ENCODE data around the gene TMPRSS7.

TMPRSS7 gene

GRCh38 chr3:112109322-112109721 lies 74.8 kb downstream of the TMPRSS7 start:
- Histone ChIP-seq H3K9me3 (ENCODE audit: control insufficient read depth, low read length) (no peaks in the 10 kb centered on the region), H4K91ac (ENCODE audit: low read length) (no peak overlapping the region), H2BK5ac (ENCODE audit: low read depth, low read length, poor library complexity, severe bottlenecking) (no peak overlapping the region), H3K18ac (ENCODE audit: low read depth in 1 of 2, low read length in 2 of 2) (no peak overlapping the region), H3K27ac (ENCODE audit: low read length, poor library complexity, severe bottlenecking) (no peak overlapping the region), H3K14ac (ENCODE audit: low read length in 2 of 2) (no peak overlapping the region), H2BK120ac (ENCODE audit: low read depth, low read length) (no peak overlapping the region), H3K4me3 (ENCODE audit: insufficient read depth in 1 of 2, low read depth in 1 of 2, low read length in 2 of 2) (no peak overlapping the region), H2BK12ac (ENCODE audit: low read length in 2 of 2) (no peak overlapping the region), H2AFZ (ENCODE audit: low read depth, low read length) (no peak overlapping the region), H3K79me1 (replicated peaks; ENCODE audit: low read length, poor library complexity, severe bottlenecking) (peaks cover 29% of the 10 kb centered on the region), H3K4me1 (ENCODE audit: control insufficient read depth, insufficient read depth, low read depth, low read length) (peaks cover 3% of the 10 kb centered on the region), H3K4ac (ENCODE audit: low read depth in 1 of 2, low read length in 2 of 2) (no peak overlapping the region), H3K23ac (ENCODE audit: low read length in 2 of 2) (no peak overlapping the region), H3K27me3 (ENCODE audit: control insufficient read depth in 1 of 2, insufficient read depth in 1 of 2, low read length in 2 of 2) (no peaks in the 10 kb centered on the region), H3K36me3 (ENCODE audit: control insufficient read depth in 1 of 2, insufficient read depth in 2 of 2, low read depth in 1 of 2, low read length in 2 of 2) (peaks cover 14 to 25% of the 10 kb centered on the region in 2 experiments), H3K4me2 (ENCODE audit: low read length, poor library complexity, severe bottlenecking) (no peak overlapping the region), H4K8ac (ENCODE audit: low read length) (no peak overlapping the region), H2AK5ac (ENCODE audit: low read length, severe bottlenecking) (no peak overlapping the region), H2BK15ac (ENCODE audit: low read depth, poor library complexity, severe bottlenecking) (no peak overlapping the region), H3K9ac (ENCODE audit: low read length) (no peak overlapping the region)
- WGBS, result 79% methylated on average over 2 of the region's 5 CpGs
- no peak for DNase-seq

DNA sequence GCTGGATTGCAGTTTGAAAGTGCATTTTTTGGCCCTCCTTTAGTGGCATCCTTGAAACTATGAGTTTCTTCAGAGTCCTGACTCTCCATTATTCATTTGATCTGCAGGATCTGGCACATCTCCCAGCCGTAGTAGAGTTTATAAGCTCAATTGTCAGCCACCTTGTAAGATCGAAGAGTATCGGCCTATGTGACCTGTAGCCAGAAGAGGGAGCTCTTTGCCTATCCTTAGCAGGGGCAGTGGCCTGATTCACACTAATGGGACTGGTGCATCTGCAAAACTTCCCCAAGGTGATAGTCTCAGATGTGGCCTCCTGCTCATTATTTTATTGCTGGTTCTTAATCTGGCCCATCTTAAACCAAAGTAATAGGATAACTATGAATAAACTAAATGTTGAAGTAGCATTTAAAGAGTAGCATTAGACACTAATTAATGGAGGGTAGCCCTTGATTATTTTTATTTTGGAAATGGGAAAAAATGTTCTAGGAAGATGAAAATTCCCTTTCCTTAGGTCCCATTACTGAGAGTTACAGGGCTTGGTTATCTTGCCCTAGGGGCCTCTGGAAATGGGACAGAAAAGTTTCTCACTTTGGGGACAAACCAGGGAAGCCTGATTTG lies 77.4 kb downstream of the TMPRSS7 start:
- Histone ChIP-seq H3K9me3 (ENCODE audit: control insufficient read depth, low read length) (no peaks in the 10 kb centered on the region), H2BK5ac (ENCODE audit: low read depth, low read length, poor library complexity, severe bottlenecking) (no peak overlapping the region), H4K8ac (ENCODE audit: low read length) (no peak overlapping the region), H3K4me1 (ENCODE audit: control insufficient read depth, insufficient read depth, low read depth, low read length) (peaks cover 3% of the 10 kb centered on the region), H3K9ac (ENCODE audit: low read length) (no peak overlapping the region), H3K4me3 (ENCODE audit: insufficient read depth in 1 of 2, low read depth in 1 of 2, low read length in 2 of 2) (no peak overlapping the region), H4K91ac (ENCODE audit: low read length) (no peak overlapping the region), H2BK120ac (ENCODE audit: low read depth, low read length) (no peak overlapping the region), H2BK15ac (ENCODE audit: low read depth, poor library complexity, severe bottlenecking) (no peak overlapping the region), H3K27me3 (ENCODE audit: control insufficient read depth in 1 of 2, insufficient read depth in 1 of 2, low read length in 2 of 2) (no peaks in the 10 kb centered on the region), H3K23ac (ENCODE audit: low read length in 2 of 2) (no peak overlapping the region), H3K4ac (ENCODE audit: low read depth in 1 of 2, low read length in 2 of 2) (no peak overlapping the region), H3K79me1 (replicated peaks; ENCODE audit: low read length, poor library complexity, severe bottlenecking) (peaks cover 30% of the 10 kb centered on the region), H3K18ac (ENCODE audit: low read depth in 1 of 2, low read length in 2 of 2) (no peak overlapping the region), H3K4me2 (ENCODE audit: low read length, poor library complexity, severe bottlenecking) (no peak overlapping the region), H3K36me3 (ENCODE audit: control insufficient read depth in 1 of 2, insufficient read depth in 2 of 2, low read depth in 1 of 2, low read length in 2 of 2) (peaks cover 12 to 23% of the 10 kb centered on the region in 2 experiments), H2AFZ (ENCODE audit: low read depth, low read length) (no peak overlapping the region), H2BK12ac (ENCODE audit: low read length in 2 of 2) (no peak overlapping the region), H2AK5ac (ENCODE audit: low read length, severe bottlenecking) (no peak overlapping the region), H3K27ac (ENCODE audit: low read length, poor library complexity, severe bottlenecking) (no peak overlapping the region), H3K14ac (ENCODE audit: low read length in 2 of 2) (no peak overlapping the region)
- peak; percentile 60 for DNase-seq
- 39% methylated on average over 3 of the region's 3 CpGs for WGBS

- no peak overlapping the region for H3K23ac ChIP-seq (ENCODE audit: low read length in 2 of 2)
- H3K27me3 ChIP-seq (ENCODE audit: control insufficient read depth in 1 of 2, insufficient read depth in 1 of 2, low read length in 2 of 2), result no peaks in the 10 kb centered on the region
- H3K14ac ChIP-seq (ENCODE audit: low read length in 2 of 2), result no peak overlapping the region
- peaks cover 19 to 26% of the 10 kb centered on the region in 2 experiments for H3K36me3 ChIP-seq (ENCODE audit: control insufficient read depth in 1 of 2, insufficient read depth in 2 of 2, low read depth in 1 of 2, low read length in 2 of 2)
- no peak overlapping the region for H3K4me2 ChIP-seq (ENCODE audit: low read length, poor library complexity, severe bottlenecking)
- H3K9me3 ChIP-seq (ENCODE audit: control insufficient read depth, low read length), result no peaks in the 10 kb centered on the region
- H4K91ac ChIP-seq (ENCODE audit: low read length), result no peak overlapping the region
- H2BK15ac ChIP-seq (ENCODE audit: low read depth, poor library complexity, severe bottlenecking), result no peak overlapping the region
- no peak overlapping the region for H2BK12ac ChIP-seq (ENCODE audit: low read length in 2 of 2)
- H2AK5ac ChIP-seq (ENCODE audit: low read length, severe bottlenecking), result no peak overlapping the region
- WGBS, result 92% methylated on average over 2 of the region's 6 CpGs
- no peak overlapping the region for H3K18ac ChIP-seq (ENCODE audit: low read depth in 1 of 2, low read length in 2 of 2)
- H4K8ac ChIP-seq (ENCODE audit: low read length), result no peak overlapping the region
- no peak overlapping the region for H2AFZ ChIP-seq (ENCODE audit: low read depth, low read length)
- no peaks in the 10 kb centered on the region for H3K4me1 ChIP-seq (ENCODE audit: control insufficient read depth, insufficient read depth, low read depth, low read length)
- no peak overlapping the region for H3K9ac ChIP-seq (ENCODE audit: low read length)
- no peak overlapping the region for H3K27ac ChIP-seq (ENCODE audit: low read length, poor library complexity, severe bottlenecking)
- DNase-seq, result no peak
- no peak overlapping the region for H2BK120ac ChIP-seq (ENCODE audit: low read depth, low read length)
- no peak overlapping the region for H2BK5ac ChIP-seq (ENCODE audit: low read depth, low read length, poor library complexity, severe bottlenecking)
- no peak overlapping the region for H3K4me3 ChIP-seq (ENCODE audit: insufficient read depth in 1 of 2, low read depth in 1 of 2, low read length in 2 of 2)
- H3K79me1 ChIP-seq (replicated peaks; ENCODE audit: low read length, poor library complexity, severe bottlenecking), result peaks cover 25% of the 10 kb centered on the region
- H3K4ac ChIP-seq (ENCODE audit: low read depth in 1 of 2, low read length in 2 of 2), result no peak overlapping the region
These were observed 80.1 kb downstream of the TMPRSS7 start for GRCh38 chr3:112114576-112115160.

DNA sequence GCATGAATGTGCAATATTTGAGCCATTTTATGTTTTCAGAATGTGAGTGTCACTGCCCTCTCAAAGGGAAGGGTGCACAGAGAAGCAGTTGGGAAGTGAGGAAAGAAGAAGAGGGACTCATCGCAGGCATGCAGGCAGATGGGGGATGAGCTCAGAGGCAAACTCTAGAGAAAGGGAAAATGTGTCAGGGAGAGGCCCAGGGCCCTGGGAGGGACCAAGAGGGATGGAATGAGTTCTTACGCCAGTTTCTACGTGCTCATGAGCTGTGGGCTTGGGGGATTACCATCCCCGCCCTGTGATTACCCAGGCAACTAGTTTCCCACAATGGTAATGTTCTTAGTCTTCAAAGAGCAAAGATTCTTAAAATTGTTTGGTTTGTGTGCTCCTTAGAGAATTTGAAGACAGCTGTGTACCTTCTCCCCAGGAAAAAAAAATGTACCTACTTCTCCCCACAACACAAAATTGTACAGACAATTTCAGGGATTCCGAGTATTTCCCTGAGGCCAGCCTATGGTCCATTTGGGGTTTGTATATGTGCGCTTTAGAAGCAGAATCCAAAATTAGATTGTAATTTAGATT lies 80.7 kb downstream of the TMPRSS7 start:
- 97% methylated on average over 5 of the region's 6 CpGs for WGBS
- Histone ChIP-seq H2BK5ac (ENCODE audit: low read depth, low read length, poor library complexity, severe bottlenecking) (no peak overlapping the region), H2AK5ac (ENCODE audit: low read length, severe bottlenecking) (no peak overlapping the region), H3K18ac (ENCODE audit: low read depth in 1 of 2, low read length in 2 of 2) (no peak overlapping the region), H4K91ac (ENCODE audit: low read length) (no peak overlapping the region), H2BK15ac (ENCODE audit: low read depth, poor library complexity, severe bottlenecking) (no peak overlapping the region), H2AFZ (ENCODE audit: low read depth, low read length) (no peak overlapping the region), H3K79me1 (replicated peaks; ENCODE audit: low read length, poor library complexity, severe bottlenecking) (peaks cover 29% of the 10 kb centered on the region), H4K8ac (ENCODE audit: low read length) (no peak overlapping the region), H3K36me3 (ENCODE audit: control insufficient read depth in 1 of 2, insufficient read depth in 2 of 2, low read depth in 1 of 2, low read length in 2 of 2) (peaks cover 19 to 31% of the 10 kb centered on the region in 2 experiments), H3K9me3 (ENCODE audit: control insufficient read depth, low read length) (no peaks in the 10 kb centered on the region), H3K27ac (ENCODE audit: low read length, poor library complexity, severe bottlenecking) (no peak overlapping the region), H2BK120ac (ENCODE audit: low read depth, low read length) (no peak overlapping the region), H3K4me2 (ENCODE audit: low read length, poor library complexity, severe bottlenecking) (no peak overlapping the region), H3K4me3 (ENCODE audit: insufficient read depth in 1 of 2, low read depth in 1 of 2, low read length in 2 of 2) (no peak overlapping the region), H3K23ac (ENCODE audit: low read length in 2 of 2) (peak overlapping the region in 1 of 2 experiments; percentile 17), H3K27me3 (ENCODE audit: control insufficient read depth in 1 of 2, insufficient read depth in 1 of 2, low read length in 2 of 2) (no peaks in the 10 kb centered on the region), H3K4ac (ENCODE audit: low read depth in 1 of 2, low read length in 2 of 2) (no peak overlapping the region), H3K4me1 (ENCODE audit: control insufficient read depth, insufficient read depth, low read depth, low read length) (no peaks in the 10 kb centered on the region), H3K9ac (ENCODE audit: low read length) (no peak overlapping the region), H2BK12ac (ENCODE audit: low read length in 2 of 2) (no peak overlapping the region), H3K14ac (ENCODE audit: low read length in 2 of 2) (no peak overlapping the region)
- no peak for DNase-seq

Data from mesenchymal stem cell (in vitro differentiated cells and primary cell).